Measurements from ENCODE around the gene ATP11C. TPM values are rescaled to one million over a fixed set of nuclear protein-coding genes. Genes with fewer than 3 reads are reported as not detected.

The ATP11C gene
- total RNA-seq, 1 experiment from 2014 or later: 19.4 TPM

DNA sequence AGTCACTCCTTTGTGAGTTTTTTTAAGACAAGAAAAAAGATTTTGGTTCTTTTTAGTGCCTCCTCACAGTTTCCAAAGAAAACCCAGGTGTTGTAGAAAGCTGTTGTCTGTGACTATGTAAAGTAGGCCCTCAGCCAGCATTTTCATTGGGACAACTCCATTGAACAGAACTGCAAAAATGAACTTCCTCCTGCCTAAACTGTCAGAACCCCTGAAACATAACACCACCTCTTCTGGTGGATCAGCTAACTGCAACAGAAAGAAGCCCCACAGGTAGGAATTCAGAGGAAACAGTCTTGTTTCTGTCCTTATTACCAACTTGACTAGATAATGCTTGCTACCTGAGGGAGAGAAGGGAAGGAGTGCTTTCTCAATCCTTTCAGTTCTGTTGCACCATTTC is 3.4 kb upstream of the ATP11C start:
- H4K20me1 ChIP-seq (ENCODE audit: insufficient read depth): no peaks in the 10 kb centered on the region
- H3K9ac ChIP-seq (ENCODE audit: low read length): no peak overlapping the region
- H3K27ac ChIP-seq (ENCODE audit: low read depth, low read length): no peak overlapping the region
- BruUV-seq (replicated peaks): no TSS peak
- H3K9me3 ChIP-seq (ENCODE audit: control insufficient read depth in 1 of 2, insufficient read depth in 1 of 2, low read depth in 1 of 2, low read length in 2 of 2): no peaks in the 10 kb centered on the region
- H3K36me3 ChIP-seq (ENCODE audit: control insufficient read depth in 1 of 2, insufficient read depth in 2 of 2, low read length in 2 of 2): no peaks in the 10 kb centered on the region
- no peak overlapping the region for H3K4me2 ChIP-seq (ENCODE audit: low read length)
- no peaks in the 10 kb centered on the region for H3K9me2 ChIP-seq (ENCODE audit: insufficient read depth)
- no peaks in the 10 kb centered on the region for H3K79me2 ChIP-seq (ENCODE audit: insufficient read depth, low read length)
- H3K4me1 ChIP-seq (ENCODE audit: control insufficient read depth in 1 of 2, insufficient read depth in 2 of 2, low read length in 2 of 2): peaks cover 5 to 14% of the 10 kb centered on the region in 2 experiments
- ChIA-PET RAD21 (ENCODE audit: low non-redundant PET in 1 of 2, low total read pairs in 2 of 2, uncharacterized antibody in 2 of 2, unreplicated experiment in 2 of 2) (no interaction called here), POLR2A (no interaction called here), CTCF (interaction anchor here (1.3 kb wide), 1 partner anchor 30 kb away, joined by 5 read pairs; no protein-coding TSS in a partner anchor)
- H2AFZ ChIP-seq (ENCODE audit: low read depth, low read length, poor library complexity, severe bottlenecking): no peak overlapping the region
- intact Hi-C loops (cut with micrococcal nuclease): no loop called here
- ATAC-seq (no peak), DNase-seq (ENCODE audit: low read depth, low spot score) (peak; percentile 6)
- no peaks in the 10 kb centered on the region for H3K27me3 ChIP-seq (ENCODE audit: insufficient read depth, low read length)
- TF ChIP-seq, protein P1, sequence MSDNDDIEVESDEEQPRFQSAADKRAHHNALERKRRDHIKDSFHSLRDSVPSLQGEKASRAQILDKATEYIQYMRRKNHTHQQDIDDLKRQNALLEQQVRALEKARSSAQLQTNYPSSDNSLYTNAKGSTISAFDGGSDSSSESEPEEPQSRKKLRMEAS (IDR thresholded peaks at IDR 0.05): no peak
- TF ChIP-seq, protein P2, sequence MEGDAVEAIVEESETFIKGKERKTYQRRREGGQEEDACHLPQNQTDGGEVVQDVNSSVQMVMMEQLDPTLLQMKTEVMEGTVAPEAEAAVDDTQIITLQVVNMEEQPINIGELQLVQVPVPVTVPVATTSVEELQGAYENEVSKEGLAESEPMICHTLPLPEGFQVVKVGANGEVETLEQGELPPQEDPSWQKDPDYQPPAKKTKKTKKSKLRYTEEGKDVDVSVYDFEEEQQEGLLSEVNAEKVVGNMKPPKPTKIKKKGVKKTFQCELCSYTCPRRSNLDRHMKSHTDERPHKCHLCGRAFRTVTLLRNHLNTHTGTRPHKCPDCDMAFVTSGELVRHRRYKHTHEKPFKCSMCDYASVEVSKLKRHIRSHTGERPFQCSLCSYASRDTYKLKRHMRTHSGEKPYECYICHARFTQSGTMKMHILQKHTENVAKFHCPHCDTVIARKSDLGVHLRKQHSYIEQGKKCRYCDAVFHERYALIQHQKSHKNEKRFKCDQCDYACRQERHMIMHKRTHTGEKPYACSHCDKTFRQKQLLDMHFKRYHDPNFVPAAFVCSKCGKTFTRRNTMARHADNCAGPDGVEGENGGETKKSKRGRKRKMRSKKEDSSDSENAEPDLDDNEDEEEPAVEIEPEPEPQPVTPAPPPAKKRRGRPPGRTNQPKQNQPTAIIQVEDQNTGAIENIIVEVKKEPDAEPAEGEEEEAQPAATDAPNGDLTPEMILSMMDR (IDR thresholded peaks at IDR 0.05 in 2 of 3, conservative IDR thresholded peaks at IDR 0.05 in 1 of 3; ENCODE audit: borderline replicate concordance in 1 of 3, insufficient read depth in 1 of 3, low read depth in 2 of 3, low read length in 2 of 3): peak in 1 of 3 experiments; percentile 26; a peak in 2 of 6 replicates
- TF ChIP-seq FOSL1 (IDR thresholded peaks at IDR 0.05; ENCODE audit: low read depth): no peak
- H3K4me3 ChIP-seq (replicated peaks in 1 of 2; ENCODE audit: low read depth in 1 of 2, low read length in 2 of 2): no peak overlapping the region

DNA sequence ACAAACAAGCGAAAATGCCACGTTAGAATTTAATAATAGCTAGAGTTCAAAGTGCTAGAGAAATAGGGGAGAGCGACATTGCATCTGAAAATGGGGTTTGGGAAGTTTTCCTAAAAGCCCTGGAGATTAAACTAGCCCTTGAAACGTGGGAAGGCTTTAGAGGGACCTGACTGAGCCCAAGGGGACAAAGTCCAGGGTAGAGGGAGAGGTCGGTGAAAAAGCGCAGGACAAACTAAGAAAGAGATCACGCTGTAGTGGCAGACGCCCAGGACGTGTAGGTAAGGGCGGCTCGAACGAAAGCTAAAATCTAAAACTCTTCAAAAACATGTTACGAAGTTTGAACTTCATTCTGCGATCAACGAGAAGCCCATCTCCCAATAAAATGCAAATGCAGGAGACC is 1.1 kb upstream of the ATP11C start:
- peak overlapping the region; percentile 84; the same call in 1 of the 2 replicates for H3K27ac ChIP-seq (ENCODE audit: low read depth, low read length)
- H3K79me2 ChIP-seq (ENCODE audit: insufficient read depth, low read length): peaks cover 15% of the 10 kb centered on the region
- H2AFZ ChIP-seq (ENCODE audit: low read depth, low read length, poor library complexity, severe bottlenecking): peak overlapping the region; percentile 85
- H3K9me2 ChIP-seq (ENCODE audit: insufficient read depth): no peaks in the 10 kb centered on the region
- POLR2A ChIA-PET: no interaction called here
- BruUV-seq (replicated peaks): no TSS peak
- RAD21 ChIA-PET (ENCODE audit: low non-redundant PET in 1 of 2, low total read pairs in 2 of 2, uncharacterized antibody in 2 of 2, unreplicated experiment in 2 of 2): interaction anchor here in 1 of 2 experiments (0.7 kb wide), 1 partner anchor 153 kb away, joined by 3 read pairs; no protein-coding TSS in a partner anchor
- DNase-seq (ENCODE audit: low read depth, low spot score) (no peak), ATAC-seq (no peak)
- CTCF ChIA-PET: no interaction called here
- no peaks in the 10 kb centered on the region for H3K36me3 ChIP-seq (ENCODE audit: control insufficient read depth in 1 of 2, insufficient read depth in 2 of 2, low read length in 2 of 2)
- intact Hi-C loops (cut with micrococcal nuclease): no loop called here
- no peaks in the 10 kb centered on the region for H3K27me3 ChIP-seq (ENCODE audit: insufficient read depth, low read length)
- H3K9me3 ChIP-seq (ENCODE audit: control insufficient read depth in 1 of 2, insufficient read depth in 1 of 2, low read depth in 1 of 2, low read length in 2 of 2): no peaks in the 10 kb centered on the region
- H3K4me3 ChIP-seq (replicated peaks in 1 of 2; ENCODE audit: low read depth in 1 of 2, low read length in 2 of 2): no peak overlapping the region
- no peaks in the 10 kb centered on the region for H4K20me1 ChIP-seq (ENCODE audit: insufficient read depth)
- H3K4me1 ChIP-seq (ENCODE audit: control insufficient read depth in 1 of 2, insufficient read depth in 2 of 2, low read length in 2 of 2): peaks cover 6 to 20% of the 10 kb centered on the region in 2 experiments
- peak overlapping the region; percentile 80 for H3K4me2 ChIP-seq (ENCODE audit: low read length)
- H3K9ac ChIP-seq (ENCODE audit: low read length): peak overlapping the region; percentile 59; the same call in 1 of the 2 replicates
- no peak for TF ChIP-seq ZNF274 (IDR thresholded peaks at IDR 0.05; ENCODE audit: low read depth, low read length)
- TF ChIP-seq, protein P2 (IDR thresholded peaks at IDR 0.05 in 2 of 3, conservative IDR thresholded peaks at IDR 0.05 in 1 of 3; ENCODE audit: borderline replicate concordance in 1 of 3, insufficient read depth in 1 of 3, low read depth in 2 of 3, low read length in 2 of 3): no peak
- TF ChIP-seq JUND (IDR thresholded peaks at IDR 0.05): no peak
- no peak for TF ChIP-seq TCF7L2 (IDR thresholded peaks at IDR 0.05; ENCODE audit: borderline replicate concordance, extremely low read depth, insufficient read depth, insufficient read length)
- no peak for TF ChIP-seq EZH2 (IDR thresholded peaks at IDR 0.05)
- no peak for TF ChIP-seq CEBPB (IDR thresholded peaks at IDR 0.05; ENCODE audit: low read depth)
- no peak for TF ChIP-seq ELF1 (IDR thresholded peaks at IDR 0.05; ENCODE audit: borderline replicate concordance, low read depth)
- no peak for TF ChIP-seq SIN3A (IDR thresholded peaks at IDR 0.05; ENCODE audit: low read depth)
- TF ChIP-seq EZH2phosphoT487 (IDR thresholded peaks at IDR 0.05; ENCODE audit: borderline replicate concordance): no peak
- TF ChIP-seq, protein P1 (IDR thresholded peaks at IDR 0.05): no peak

All from HCT116 (cell line).